PC-3 (cell line): ENCODE results near the gene SERHL2. TPM values are rescaled to one million over a fixed set of nuclear protein-coding genes. Genes with fewer than 3 reads are reported as not detected.

Experiments
- ATAC-seq: fragments of 200-7000 bp; cut with Tn5 transposase; 2 replicates; pipeline ENCODE4 v1.9.1; 2020; ENCODE audit warnings: mild to moderate bottlenecking, moderate library complexity
- BruUV-seq: library from RNA; stranded (reverse); fragments of 400-500 nt; replicated peaks from 2 replicates; lab custom pipeline; 2021; lab: Mats Ljungman, UMichigan
- CTCF ChIA-PET: fragments of 300-600 bp; sonication (Branson Sonifier 250); formaldehyde crosslinking; loops from one replicate; lab custom pipeline; 2022; ENCODE audit warnings: antibody characterized with exemption; lab: Charles Lee
- POLR2A ChIA-PET: fragments of 300-600 bp; sonication (Branson Sonifier 250); formaldehyde crosslinking; loops from one replicate; lab custom pipeline; 2022; ENCODE audit warnings: antibody characterized with exemption; ENCODE audit not compliant: unreplicated experiment; lab: Charles Lee
- DNase-seq: peaks from one replicate; pipeline ENCODE4 v3.0.0-alpha.2; 2015
- H2AFZ ChIP-seq: fragments of 300-600 bp; sonication (generic); 2 replicates; pipeline ENCODE4 v1.6.0; 2016; ENCODE audit warnings: antibody characterized with exemption, low read length
- H3F3A ChIP-seq: fragments of 300-600 bp; sonication (generic); one replicate; pipeline ENCODE4 v1.6.0; 2017; ENCODE audit warnings: antibody characterized with exemption, low read length, control low read depth, mild to moderate bottlenecking; ENCODE audit not compliant: unreplicated experiment
- H3K27ac ChIP-seq: fragments of 300-600 bp; sonication (generic); 2 replicates; pipeline ENCODE4 v1.5.1; 2016; ENCODE audit warnings: mild to moderate bottlenecking, low read length
- H3K27me3 ChIP-seq: fragments of 300-600 bp; sonication (generic); 2 replicates; pipeline ENCODE4 v1.6.1; 2016; ENCODE audit warnings: low read length, mixed read lengths
- H3K36me3 ChIP-seq: fragments of 300-600 bp; sonication (generic); 2 replicates; pipeline ENCODE4 v1.6.1; 2016; ENCODE audit warnings: low read depth, mixed run types, low read length, mixed read lengths
- H3K4me1 ChIP-seq: fragments of 300-600 bp; sonication (generic); 2 replicates; pipeline ENCODE4 v1.5.1; 2016; ENCODE audit warnings: low read length; ENCODE audit not compliant: insufficient read depth
- H3K4me2 ChIP-seq: fragments of 300-600 bp; sonication (generic); 2 replicates; pipeline ENCODE4 v1.6.0; 2016; ENCODE audit warnings: low read length
- H3K4me3 ChIP-seq: fragments of 300-600 bp; sonication (generic); 2 replicates; pipeline ENCODE4 v1.5.1; 2016; ENCODE audit warnings: mild to moderate bottlenecking, low read length, mixed read lengths
- H3K79me2 ChIP-seq: fragments of 300-600 bp; sonication (generic); 2 replicates; pipeline ENCODE4 v1.6.1; 2017; ENCODE audit warnings: low read length, mixed read lengths
- H3K9ac ChIP-seq: fragments of 300-600 bp; sonication (generic); 2 replicates; pipeline ENCODE4 v1.6.0; 2016; ENCODE audit warnings: mild to moderate bottlenecking, low read length
- H3K9me2 ChIP-seq: fragments of 300-600 bp; sonication (generic); replicated peaks from 2 replicates; pipeline ENCODE4 v1.6.1; 2016; ENCODE audit warnings: mixed run types, low read length, mixed read lengths
- H3K9me3 ChIP-seq: fragments of 300-600 bp; sonication (generic); 2 replicates; pipeline ENCODE4 v1.6.1; 2016; ENCODE audit warnings: low read length, mixed read lengths
- H4K20me1 ChIP-seq: fragments of 300-600 bp; sonication (generic); 2 replicates; pipeline ENCODE4 v1.6.1; 2016; ENCODE audit warnings: low read length, mixed read lengths
- CTCF ChIP-seq: fragments of 300-600 bp; sonication (generic); conservative IDR thresholded peaks from 2 replicates; pipeline ENCODE4 v1.5.1; 2017; ENCODE audit warnings: antibody characterized with exemption, low read depth, mild to moderate bottlenecking, low read length
- EZH2 ChIP-seq: fragments of 300-600 bp; sonication (generic); IDR thresholded peaks from one replicate; pipeline ENCODE4 v1.6.1; 2017; ENCODE audit warnings: antibody characterized with exemption, mild to moderate bottlenecking, low read length; ENCODE audit not compliant: unreplicated experiment
- EZH2phosphoT487 ChIP-seq: fragments of 300-600 bp; sonication (generic); IDR thresholded peaks from 2 replicates; pipeline ENCODE4 v1.6.1; 2018; ENCODE audit warnings: mild to moderate bottlenecking, antibody characterized with exemption, low read length, borderline replicate concordance
- intact Hi-C: fragments of 100-400 bp; cut with micrococcal nuclease; formaldehyde crosslinking; loops from 2 replicates; pipeline ENCODE4 v1.9.0; 2023
- total RNA-seq: library from RNA; depleted of rRNA; stranded (reverse); fragments of >200 nt; gene quantifications from 2 replicates; pipeline ENCODE4 v1.2.3, GENCODE V29; 2014

SERHL2 gene
- total RNA-seq, 1 experiment from 2014 or later: 5.4 TPM

- H2AFZ ChIP-seq: no peak overlapping the region
- H3K27ac ChIP-seq: no peak overlapping the region
- no peak for DNase-seq
- no peaks in the 10 kb centered on the region for H3K4me1 ChIP-seq
- H3K4me2 ChIP-seq: no peak overlapping the region
- H3K9me3 ChIP-seq: no peaks in the 10 kb centered on the region
- no peaks in the 10 kb centered on the region for H3K79me2 ChIP-seq
- no peaks in the 10 kb centered on the region for H3K27me3 ChIP-seq
- H4K20me1 ChIP-seq: no peaks in the 10 kb centered on the region
- H3K9ac ChIP-seq: no peak overlapping the region
- CTCF ChIA-PET: no interaction called here
- no peaks in the 10 kb centered on the region for H3K9me2 ChIP-seq
- no peaks in the 10 kb centered on the region for H3F3A ChIP-seq
- H3K36me3 ChIP-seq: no peaks in the 10 kb centered on the region
- H3K4me3 ChIP-seq: no peak overlapping the region
- POLR2A ChIA-PET: no interaction called here
- TF ChIP-seq EZH2: no peak
- no peak for TF ChIP-seq EZH2phosphoT487
- TF ChIP-seq CTCF: no peak
- intact Hi-C loops: no loop called here
- ATAC-seq: no peak
- BruUV-seq: no TSS peak
Measured at GRCh38 chr22:42560381-42560780, 6.6 kb downstream of the SERHL2 start.

GRCh38 chr22:42560781-42561180 lies 7.0 kb downstream of the SERHL2 start:
- H3K4me1 ChIP-seq: no peaks in the 10 kb centered on the region
- no peaks in the 10 kb centered on the region for H4K20me1 ChIP-seq
- no peaks in the 10 kb centered on the region for H3K9me2 ChIP-seq
- H2AFZ ChIP-seq: no peak overlapping the region
- H3K9me3 ChIP-seq: no peaks in the 10 kb centered on the region
- POLR2A ChIA-PET: no interaction called here
- BruUV-seq: no TSS peak
- DNase-seq (no peak), ATAC-seq (no peak; the same call in 1 of the 2 replicates)
- H3K27ac ChIP-seq: no peak overlapping the region
- peak; percentile 55 for TF ChIP-seq CTCF
- TF ChIP-seq EZH2phosphoT487: no peak
- no peak overlapping the region for H3K9ac ChIP-seq
- no peak overlapping the region for H3K4me2 ChIP-seq
- no peaks in the 10 kb centered on the region for H3K27me3 ChIP-seq
- no peaks in the 10 kb centered on the region for H3K79me2 ChIP-seq
- no peaks in the 10 kb centered on the region for H3F3A ChIP-seq
- intact Hi-C loops: no loop called here
- H3K36me3 ChIP-seq: no peaks in the 10 kb centered on the region
- CTCF ChIA-PET: no interaction called here
- H3K4me3 ChIP-seq: no peak overlapping the region

- no TSS peak for BruUV-seq
- ChIA-PET CTCF (no interaction called here), POLR2A (no interaction called here)
- Histone ChIP-seq H3K9me3 (no peaks in the 10 kb centered on the region), H3K27ac (no peak overlapping the region), H3K4me3 (no peak overlapping the region), H3K4me2 (no peak overlapping the region), H2AFZ (no peak overlapping the region), H3K9ac (no peak overlapping the region), H4K20me1 (no peaks in the 10 kb centered on the region), H3K4me1 (no peaks in the 10 kb centered on the region), H3K79me2 (no peaks in the 10 kb centered on the region), H3K9me2 (no peaks in the 10 kb centered on the region), H3K36me3 (no peaks in the 10 kb centered on the region), H3F3A (no peaks in the 10 kb centered on the region), H3K27me3 (no peaks in the 10 kb centered on the region)
- TF ChIP-seq EZH2 (no peak), CTCF (no peak), EZH2phosphoT487 (no peak)
- DNase-seq: no peak
- no peak for ATAC-seq
- intact Hi-C loops: no loop called here
Measured at GRCh38 chr22:42561856-42562255, 8.1 kb downstream of the SERHL2 start.
